ENCODE data around the gene MIS18A. TPM values are rescaled to one million over a fixed set of nuclear protein-coding genes. Genes with fewer than 3 reads are reported as not detected.

The MIS18A gene
- total and polyA plus RNA-seq, 2 experiments from 2014 or later: 15.1 to 17.8 TPM

DNA sequence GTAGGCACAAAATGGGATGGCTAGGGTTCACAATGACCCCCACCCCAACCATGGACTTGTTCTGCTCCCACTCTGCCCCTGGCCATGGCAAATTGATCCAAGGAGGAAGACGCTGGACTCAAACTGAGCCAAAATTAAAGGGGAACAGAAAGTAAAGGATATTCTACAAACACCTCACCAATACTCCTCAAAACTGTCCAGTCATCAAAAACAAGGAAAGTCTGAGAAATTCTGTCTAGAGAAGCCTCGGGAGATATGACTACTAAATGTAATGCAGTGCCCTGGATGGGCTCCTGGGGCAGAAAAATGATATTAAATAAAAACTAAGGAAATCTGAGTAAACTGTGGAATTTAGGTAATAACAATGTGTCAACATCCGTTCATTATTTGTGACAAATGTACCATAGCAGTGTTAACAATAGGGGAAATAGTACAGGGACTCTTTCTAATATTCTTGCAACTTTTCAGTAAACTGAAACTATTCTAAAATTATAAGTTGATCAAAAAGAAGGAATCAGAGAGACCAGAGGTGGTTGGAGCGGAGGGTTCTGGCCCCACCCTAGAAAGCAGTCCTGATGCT, 45.0 kb downstream of the MIS18A start:
- H3K9me3 ChIP-seq (ENCODE audit: low read depth): no peaks in the 10 kb centered on the region
- no peaks in the 10 kb centered on the region for H3K27me3 ChIP-seq
- H3K4me3 ChIP-seq: no peak overlapping the region
- TF ChIP-seq, protein P1, sequence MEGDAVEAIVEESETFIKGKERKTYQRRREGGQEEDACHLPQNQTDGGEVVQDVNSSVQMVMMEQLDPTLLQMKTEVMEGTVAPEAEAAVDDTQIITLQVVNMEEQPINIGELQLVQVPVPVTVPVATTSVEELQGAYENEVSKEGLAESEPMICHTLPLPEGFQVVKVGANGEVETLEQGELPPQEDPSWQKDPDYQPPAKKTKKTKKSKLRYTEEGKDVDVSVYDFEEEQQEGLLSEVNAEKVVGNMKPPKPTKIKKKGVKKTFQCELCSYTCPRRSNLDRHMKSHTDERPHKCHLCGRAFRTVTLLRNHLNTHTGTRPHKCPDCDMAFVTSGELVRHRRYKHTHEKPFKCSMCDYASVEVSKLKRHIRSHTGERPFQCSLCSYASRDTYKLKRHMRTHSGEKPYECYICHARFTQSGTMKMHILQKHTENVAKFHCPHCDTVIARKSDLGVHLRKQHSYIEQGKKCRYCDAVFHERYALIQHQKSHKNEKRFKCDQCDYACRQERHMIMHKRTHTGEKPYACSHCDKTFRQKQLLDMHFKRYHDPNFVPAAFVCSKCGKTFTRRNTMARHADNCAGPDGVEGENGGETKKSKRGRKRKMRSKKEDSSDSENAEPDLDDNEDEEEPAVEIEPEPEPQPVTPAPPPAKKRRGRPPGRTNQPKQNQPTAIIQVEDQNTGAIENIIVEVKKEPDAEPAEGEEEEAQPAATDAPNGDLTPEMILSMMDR (IDR thresholded peaks at IDR 0.05; ENCODE audit: low read depth, low read length): no peak
- no peaks in the 10 kb centered on the region for H3K4me1 ChIP-seq (ENCODE audit: low read depth)
- no peaks in the 10 kb centered on the region for H3K36me3 ChIP-seq
- DNase-seq (ENCODE audit: low read depth in 1 of 2, low spot score in 1 of 2): no peak
- no peak overlapping the region for H3K27ac ChIP-seq

DNA sequence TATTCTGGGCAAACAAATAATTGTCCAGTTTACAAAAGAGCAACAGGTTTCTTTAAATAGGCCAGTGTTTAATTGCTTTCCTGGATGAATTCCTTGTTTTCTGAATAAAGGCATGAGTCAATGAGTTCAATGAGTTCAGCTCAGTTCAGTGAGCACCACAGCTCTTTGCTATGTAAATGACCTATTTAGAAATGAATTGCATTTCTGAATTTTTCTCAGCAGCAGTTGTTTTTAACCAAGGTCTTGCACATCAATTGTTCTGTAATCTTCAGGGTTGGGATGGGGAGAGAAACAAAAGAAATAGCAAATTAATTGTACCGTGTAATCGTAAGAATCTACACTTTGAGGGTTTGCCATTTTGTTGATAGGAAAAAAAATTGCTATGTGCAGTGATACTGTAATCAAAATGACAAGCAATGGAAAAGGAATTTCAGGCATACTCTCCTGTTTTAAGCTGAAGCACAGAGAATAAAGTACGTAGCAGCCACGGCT, 45.7 kb downstream of the MIS18A start:
- TF ChIP-seq, protein P1 (IDR thresholded peaks at IDR 0.05; ENCODE audit: low read depth, low read length): no peak
- no peak overlapping the region for H3K4me3 ChIP-seq
- no peak overlapping the region for H3K27ac ChIP-seq
- H3K9me3 ChIP-seq (ENCODE audit: low read depth): no peaks in the 10 kb centered on the region
- no peaks in the 10 kb centered on the region for H3K36me3 ChIP-seq
- H3K27me3 ChIP-seq: no peaks in the 10 kb centered on the region
- H3K4me1 ChIP-seq (ENCODE audit: low read depth): no peaks in the 10 kb centered on the region
- no peak for DNase-seq (ENCODE audit: low read depth in 1 of 2, low spot score in 1 of 2)

DNA sequence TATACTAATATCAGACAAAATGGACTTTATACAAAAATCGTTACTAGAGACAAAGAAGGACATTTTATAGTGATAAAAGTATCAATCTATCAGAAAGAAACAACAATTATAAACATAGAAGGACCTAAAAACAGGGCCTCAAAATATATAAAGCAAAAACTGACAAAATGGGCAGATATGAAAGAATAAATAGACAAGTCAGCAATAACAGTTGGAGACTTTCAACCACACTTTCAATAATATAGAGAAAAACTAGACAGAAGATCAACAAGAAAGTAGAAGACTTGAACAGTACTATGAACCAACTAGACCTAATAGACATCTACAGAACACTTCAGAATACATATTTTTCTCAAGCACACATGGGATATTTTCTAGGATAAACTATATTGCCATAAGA, 52.4 kb downstream of the MIS18A start:
- Histone ChIP-seq H3K27me3 (no peaks in the 10 kb centered on the region), H3K9me3 (ENCODE audit: low read depth) (no peaks in the 10 kb centered on the region), H3K27ac (no peak overlapping the region), H3K4me1 (ENCODE audit: low read depth) (no peaks in the 10 kb centered on the region), H3K4me3 (no peak overlapping the region), H3K36me3 (no peaks in the 10 kb centered on the region)
- TF ChIP-seq, protein P1 (IDR thresholded peaks at IDR 0.05; ENCODE audit: low read depth, low read length): no peak
- no peak for DNase-seq (ENCODE audit: low read depth in 1 of 2, low spot score in 1 of 2)

Other genes with a start within 250 kb of the MIS18A start
- gene MRAP, start 19.8 kb upstream of the MIS18A start, total RNA-seq: not detected in 2 replicates
- not detected in 2 replicates for gene MRAP, start 19.8 kb upstream of the MIS18A start, polyA plus RNA-seq
- gene URB1, start 114.0 kb upstream of the MIS18A start, total RNA-seq: 10.7 and 13.9 TPM in 2 replicates
- 3.7 and 4.3 TPM in 2 replicates for gene URB1, start 114.0 kb upstream of the MIS18A start, polyA plus RNA-seq
- gene EVA1C, start 133.7 kb upstream of the MIS18A start, total RNA-seq: 0.51 and 0.81 TPM in 2 replicates
- gene EVA1C, start 133.7 kb upstream of the MIS18A start, polyA plus RNA-seq: 0.55 TPM in 1 of 2 replicates, not detected in the other

Measured in cardiac muscle cell (in vitro differentiated cells and primary cell).